Urothelium cell line (cell line): ENCODE results near the gene ZNF35.

Experiments
- DNase-seq: peaks from one replicate; pipeline ENCODE4 v3.0.0; 2011; ENCODE audit warnings: low spot score, mixed read lengths
- FAIRE-seq: peaks from 2 replicates; lab custom pipeline; 2011; peaks lifted over from hg19 to GRCh38; lab: Jason Lieb, UNC

ZNF35 gene

DNA sequence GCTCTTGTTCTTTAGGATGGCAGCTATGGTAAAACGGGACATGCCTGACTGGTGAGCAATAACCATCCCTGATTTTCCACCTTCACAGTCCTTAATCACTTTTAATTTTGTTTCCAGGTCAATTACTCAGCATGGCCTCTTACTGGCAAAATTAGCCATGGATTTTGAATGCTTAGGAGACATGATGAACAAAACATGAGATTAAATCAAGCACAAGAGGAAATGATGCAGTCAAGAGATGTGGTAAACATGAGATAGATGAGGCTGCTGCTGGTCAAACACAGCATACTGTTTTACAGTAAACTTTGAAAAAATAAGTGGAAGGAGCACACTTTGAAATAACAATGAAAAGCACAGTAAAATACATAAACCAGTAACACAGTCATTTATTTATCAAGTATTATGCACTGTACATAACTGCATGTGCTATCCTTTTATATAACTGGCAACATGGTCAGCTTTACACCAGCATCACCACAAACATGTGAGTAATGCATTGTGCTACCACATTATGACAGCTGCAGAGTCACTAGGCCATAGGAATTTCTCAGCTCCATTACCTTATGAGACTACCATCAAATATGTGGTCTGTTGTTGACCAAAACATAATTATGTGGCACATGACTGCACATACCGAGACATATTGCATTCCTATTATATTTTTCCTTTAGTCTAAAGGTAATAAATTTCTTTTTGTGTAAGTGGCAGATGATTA lies 33.8 kb downstream of the ZNF35 start:
- no peak for DNase-seq
- no peak for FAIRE-seq

DNA sequence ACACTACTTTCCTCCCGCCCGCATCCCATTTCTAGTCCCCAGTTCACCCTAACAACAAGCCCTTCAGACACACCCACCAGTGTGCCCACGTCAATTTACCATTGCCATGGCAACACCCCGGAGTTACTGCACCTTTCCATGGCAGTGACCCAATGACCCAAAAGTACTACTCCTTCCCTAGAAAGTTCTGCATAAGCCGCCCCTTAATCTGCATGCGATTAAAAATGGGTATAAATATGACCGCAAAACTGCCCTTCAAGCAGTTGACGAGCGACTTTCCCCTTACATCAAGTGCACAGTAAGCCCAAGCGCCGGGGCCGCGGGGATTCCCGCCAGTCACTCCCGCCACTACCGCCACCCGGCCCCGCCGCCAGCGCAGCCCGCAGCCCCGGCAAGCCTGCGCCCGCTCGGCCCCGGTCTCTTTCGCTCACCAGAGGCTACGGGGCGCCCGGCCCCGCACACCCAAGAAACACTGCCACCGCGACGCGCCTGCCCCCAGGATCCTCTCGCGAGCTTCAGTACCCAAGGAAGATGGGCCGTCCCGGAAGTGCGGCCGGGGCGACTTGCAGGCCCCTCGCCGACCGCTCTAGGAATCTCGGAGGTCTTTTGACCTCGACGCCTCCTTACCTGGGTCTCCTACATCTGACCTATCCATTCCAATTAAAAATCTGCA lies 36.7 kb downstream of the ZNF35 start:
- FAIRE-seq (no peak), DNase-seq (peak; percentile 69)

DNA sequence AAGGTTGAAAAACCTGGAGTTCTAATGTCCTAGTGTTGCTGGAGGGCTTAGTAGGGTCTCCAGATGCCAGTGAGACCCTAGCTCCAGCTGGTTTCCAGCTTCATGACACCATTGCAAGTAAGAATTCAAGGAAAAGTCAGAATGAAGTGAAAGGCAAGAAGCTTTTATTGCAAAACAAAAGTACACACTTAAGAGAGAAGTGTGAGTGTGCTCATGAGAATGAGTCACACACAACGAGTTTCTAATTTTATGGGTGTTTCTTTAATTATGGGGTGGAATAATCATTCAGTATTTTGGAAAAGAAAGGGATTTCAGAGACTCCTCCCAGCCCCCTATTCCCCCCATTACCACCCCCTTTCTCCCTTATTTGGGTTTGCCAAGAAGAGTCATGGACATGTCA lies 39.4 kb downstream of the ZNF35 start:
- FAIRE-seq (no peak), DNase-seq (no peak)
